Liver (tissue), 9 donors: Measurements from ENCODE around the gene CTTNBP2. TPM values are rescaled to one million over a fixed set of nuclear protein-coding genes. Genes with fewer than 3 reads are reported as not detected.

ENCODE experiments used
- DNase-seq: peaks from one replicate; pipeline ENCODE4 v3.0.0-alpha.2; 2017; ENCODE audit warnings: low spot score
- H3K27ac ChIP-seq, 2 donors: one replicate each; pipeline ENCODE4 v1.7.0; 2013; ENCODE audit warnings: inconsistent platforms in 2 of 2, low read length in 2 of 2, control low read depth in 1 of 2, low read depth in 1 of 2, mild to moderate bottlenecking in 1 of 2
- H3K27me3 ChIP-seq, 4 donors: one replicate each; pipeline versions ENCODE4 v1.6.1 to v1.7.0; 2013; ENCODE audit warnings: low read length in 3 of 4, inconsistent platforms in 1 of 4, mild to moderate bottlenecking in 1 of 4, moderate library complexity in 1 of 4; ENCODE audit not compliant: control insufficient read depth in 4 of 4, insufficient read depth in 4 of 4
- H3K36me3 ChIP-seq, 4 donors: one replicate each; pipeline versions ENCODE4 v1.6.1 to v1.7.0; 2013; ENCODE audit warnings: low read length in 3 of 4, mild to moderate bottlenecking in 3 of 4, low read depth in 1 of 4, moderate library complexity in 1 of 4; ENCODE audit not compliant: control insufficient read depth in 4 of 4, insufficient read depth in 3 of 4
- H3K4me1 ChIP-seq, 4 donors: one replicate each; pipeline versions ENCODE4 v1.6.1 to v1.7.0; 2013; ENCODE audit warnings: low read length in 3 of 4, mild to moderate bottlenecking in 3 of 4, moderate library complexity in 1 of 4; ENCODE audit not compliant: control insufficient read depth in 4 of 4, insufficient read depth in 4 of 4
- H3K4me3 ChIP-seq, 3 donors: one replicate each; pipeline versions ENCODE4 v1.6.1 to v1.7.0; 2013; ENCODE audit warnings: low read length in 3 of 3, control low read depth in 1 of 3, low read depth in 1 of 3, mild to moderate bottlenecking in 1 of 3
- H3K9ac ChIP-seq, 2 donors: one replicate each; pipeline ENCODE4 v1.7.0; 2013; ENCODE audit warnings: low read length in 2 of 2, mild to moderate bottlenecking in 2 of 2, moderate library complexity in 2 of 2, control low read depth in 1 of 2, low read depth in 1 of 2
- H3K9me3 ChIP-seq, 4 donors: one replicate each; pipeline versions ENCODE4 v1.6.1 to v1.7.0; 2013; ENCODE audit warnings: low read length in 3 of 4; ENCODE audit not compliant: control insufficient read depth in 4 of 4
- ATF3 ChIP-seq: IDR thresholded peaks from 2 replicates; pipeline ENCODE4 v1.6.1; 2016; ENCODE audit warnings: antibody characterized with exemption
- CTCF ChIP-seq: fragments of 150-350 bp; IDR thresholded peaks from 2 replicates; pipeline ENCODE4 v1.5.1; 2017; ENCODE audit warnings: improper control_type of control experiment, low read depth, low read length; ENCODE audit not compliant: missing input control
- EGR1 ChIP-seq, 2 donors: IDR thresholded peaks; 2 replicates each; pipeline ENCODE4 v1.6.1; 2016 to 2018; ENCODE audit warnings: antibody characterized with exemption in 2 of 2, low read depth in 2 of 2
- FOXA2 ChIP-seq: IDR thresholded peaks from 2 replicates; pipeline ENCODE4 v1.6.1; 2016; ENCODE audit warnings: antibody characterized with exemption
- HNF4A ChIP-seq, 2 donors: conservative IDR thresholded peaks; 2 replicates each; pipeline ENCODE4 v1.6.1; 2016; ENCODE audit warnings: antibody characterized with exemption in 2 of 2, mild to moderate bottlenecking in 2 of 2
- JUND ChIP-seq, 2 donors: IDR thresholded peaks; 2 replicates each; pipeline ENCODE4 v1.6.1; 2016; ENCODE audit warnings: antibody characterized with exemption in 2 of 2
- RAD21 ChIP-seq, 2 donors: IDR thresholded peaks; 2 replicates each; pipeline ENCODE4 v1.6.1; 2016; ENCODE audit warnings: antibody characterized with exemption in 2 of 2, mild to moderate bottlenecking in 2 of 2
- RXRA ChIP-seq, 2 donors: IDR thresholded peaks; 2 replicates each; pipeline ENCODE4 v1.6.1; 2017 to 2018; ENCODE audit warnings: antibody characterized with exemption in 2 of 2, mild to moderate bottlenecking in 1 of 2
- SP1 ChIP-seq: IDR thresholded peaks from 2 replicates; pipeline ENCODE4 v1.6.1; 2018; ENCODE audit warnings: antibody characterized with exemption, mild to moderate bottlenecking
- TAF1 ChIP-seq: conservative IDR thresholded peaks from 2 replicates; pipeline ENCODE4 v1.6.1; 2016; ENCODE audit warnings: antibody characterized with exemption, mild to moderate bottlenecking
- YY1 ChIP-seq: IDR thresholded peaks from 2 replicates; pipeline ENCODE4 v1.6.1; 2016; ENCODE audit warnings: antibody characterized with exemption, mild to moderate bottlenecking
- WGBS: extraction: QIAGEN DNeasy Blood & Tissue Kit; methylation state at CpG from one replicate; pipeline ENCODE4 v1.1.7; 2013; 5-methylcytosine and 5-hydroxymethylcytosine counted together
- polyA plus RNA-seq, 2 donors: library from polyadenylated mRNA; stranded (reverse) in 1 of 2; unstranded in 1 of 2; fragments of 200-250 nt in 1 of 2; fragments of >200 nt in 1 of 2; fragmentation: Nextera tagmentation in 1 of 2; extraction: Ambion mirVana in 1 of 2; gene quantifications; one replicate each; pipeline versions ENCODE4 v1.2.1 to v1.2.3, GENCODE V29; 2013 to 2015
- total RNA-seq, 2 donors: library from RNA; depleted of rRNA; stranded (reverse); fragments of >200 nt; gene quantifications; one replicate each; pipeline ENCODE4 v1.2.3, GENCODE V29; 2014
- TF ChIP-seq, protein P1 (sequence below): IDR thresholded peaks from 2 replicates; pipeline ENCODE4 v1.6.1; 2016; ENCODE audit warnings: antibody characterized with exemption
- donor health status: healthy.
- donor health status: healthy.
- donor health status: healthy.
- donor health status: healthy.
- donor health status: healthy.

The CTTNBP2 gene
- total and polyA plus RNA-seq, 4 donors = 1.2 to 1.7 (median 1.5) TPM

GRCh38 chr7:117772421-117772820, 100.8 kb downstream of the CTTNBP2 start (continued):
- TF ChIP-seq YY1 = no peak
- no peak for TF ChIP-seq HNF4A (conservative IDR thresholded peaks at IDR 0.05)

- H3K4me1 ChIP-seq = peaks cover 0 to 6% (median 6%) of the 10 kb centered on the region in 4 donors
- no peak overlapping the region for H3K27ac ChIP-seq
- no peak overlapping the region for H3K4me3 ChIP-seq
- H3K9ac ChIP-seq = no peak overlapping the region
- DNase-seq = no peak
- H3K36me3 ChIP-seq = no peaks in the 10 kb centered on the region
- H3K27me3 ChIP-seq = no peaks in the 10 kb centered on the region
- TF ChIP-seq, protein P1, sequence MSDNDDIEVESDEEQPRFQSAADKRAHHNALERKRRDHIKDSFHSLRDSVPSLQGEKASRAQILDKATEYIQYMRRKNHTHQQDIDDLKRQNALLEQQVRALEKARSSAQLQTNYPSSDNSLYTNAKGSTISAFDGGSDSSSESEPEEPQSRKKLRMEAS = no peak
- TF ChIP-seq RXRA (IDR thresholded peaks at IDR 0.05) = peak in 1 of 2 donors; percentile 49
- no peaks in the 10 kb centered on the region for H3K9me3 ChIP-seq
- 19% methylated on average over 4 of the region's 4 CpGs for WGBS
These were observed 101.5 kb downstream of the CTTNBP2 start for GRCh38 chr7:117771756-117772155.

DNA sequence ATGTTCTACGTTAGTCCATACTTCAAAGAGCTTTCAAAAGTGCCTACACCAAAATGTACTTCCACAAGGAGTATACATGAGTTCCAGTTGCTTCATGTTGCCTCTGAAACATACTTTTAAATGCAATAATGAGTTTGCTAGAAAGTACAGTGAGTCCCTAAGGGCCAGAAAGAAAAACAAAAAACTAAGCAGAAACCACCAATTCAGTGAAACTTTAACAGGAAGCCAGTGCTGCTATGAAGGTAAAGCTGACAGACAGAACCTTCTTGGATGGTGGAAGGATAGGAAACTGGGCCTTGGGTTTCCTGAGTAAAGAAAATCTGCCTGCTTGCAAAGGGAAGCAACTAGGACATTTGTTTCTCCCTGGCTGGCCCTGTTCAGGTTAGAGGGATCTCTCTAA, 104.2 kb downstream of the CTTNBP2 start:
- H3K27ac ChIP-seq = no peak overlapping the region
- no peak overlapping the region for H3K4me3 ChIP-seq
- H3K4me1 ChIP-seq = peaks cover 0 to 6% (median 6%) of the 10 kb centered on the region in 4 donors
- no peak overlapping the region for H3K9ac ChIP-seq
- H3K9me3 ChIP-seq = no peaks in the 10 kb centered on the region
- no peaks in the 10 kb centered on the region for H3K36me3 ChIP-seq
- TF ChIP-seq RAD21 (IDR thresholded peaks at IDR 0.05) = no peak
- TF ChIP-seq, protein P1 = no peak
- TF ChIP-seq SP1 = no peak
- no peak for TF ChIP-seq FOXA2
- no peak for TF ChIP-seq EGR1 (IDR thresholded peaks at IDR 0.05; ENCODE audit: low read depth in 2 of 2)
- no peak for TF ChIP-seq JUND (IDR thresholded peaks at IDR 0.05)
- TF ChIP-seq TAF1 = no peak
- TF ChIP-seq CTCF = no peak
- no peak for TF ChIP-seq ATF3
- TF ChIP-seq YY1 = no peak
- H3K27me3 ChIP-seq = no peaks in the 10 kb centered on the region
- WGBS = 88% methylated on average over 1 of the region's 1 CpG
- no peak for DNase-seq

- peaks cover 0 to 6% (median 6%) of the 10 kb centered on the region in 4 donors for H3K4me1 ChIP-seq
- H3K9ac ChIP-seq = no peak overlapping the region
- DNase-seq = no peak
- H3K36me3 ChIP-seq = no peaks in the 10 kb centered on the region
- no peak overlapping the region for H3K27ac ChIP-seq
- H3K4me3 ChIP-seq = no peak overlapping the region
- no peaks in the 10 kb centered on the region for H3K9me3 ChIP-seq
- H3K27me3 ChIP-seq = no peaks in the 10 kb centered on the region
- TF ChIP-seq RXRA (IDR thresholded peaks at IDR 0.05) = no peak
- no peak for TF ChIP-seq YY1
- TF ChIP-seq HNF4A (conservative IDR thresholded peaks at IDR 0.05) = no peak
These were observed 105.3 kb downstream of the CTTNBP2 start for GRCh38 chr7:117767951-117768350.
